K562 (cell line): Measurements from ENCODE around the gene DNPEP. TPM values are rescaled to one million over a fixed set of nuclear protein-coding genes. Genes with fewer than 3 reads are reported as not detected.

Experiments used
- CEBPG ChIP-seq, 3 experiments: fragments of 200-800 bp in 1 of 3; sonication (Bioruptor generic) in 1 of 3; sonication (generic) in 1 of 3; formaldehyde crosslinking in 1 of 3; IDR thresholded peaks in 2 of 3; conservative IDR thresholded peaks in 1 of 3; 2 replicates each; pipeline versions ENCODE4 v1.6.1 to v1.8.0; 2016 to 2022; ENCODE audit warnings: missing compliant biosample characterization in 2 of 3, missing genetic modification characterization in 2 of 3, mild to moderate bottlenecking in 1 of 3, missing genetic modification reagents in 1 of 3
- FOXJ2 ChIP-seq: fragments of 200-800 bp; sonication (Bioruptor generic); IDR thresholded peaks from 2 replicates; pipeline ENCODE4 v1.6.1; 2016; ENCODE audit warnings: missing genetic modification characterization, missing compliant biosample characterization
- HDAC3 ChIP-seq: fragments of 450-650 bp; IDR thresholded peaks from 2 replicates; pipeline ENCODE4 v1.6.1; 2018; ENCODE audit warnings: borderline replicate concordance, mild to moderate bottlenecking, moderate library complexity; ENCODE audit not compliant: partially characterized antibody
- KDM1A ChIP-seq, 2 experiments: fragments of 450-650 bp; IDR thresholded peaks; 2 replicates each; pipeline ENCODE4 v1.6.1; 2016; ENCODE audit warnings: mild to moderate bottlenecking in 2 of 2
- MAZ ChIP-seq, 2 experiments: fragments of 450-650 bp in 1 of 2; sonication (generic) in 1 of 2; formaldehyde crosslinking; IDR thresholded peaks in 1 of 2; conservative IDR thresholded peaks in 1 of 2; 2 replicates each; pipeline versions ENCODE4 v1.4.0 to v1.5.0; 2020; ENCODE audit warnings: mild to moderate bottlenecking in 1 of 2, missing genetic modification reagents in 1 of 2
- MTF1 ChIP-seq: fragments of 250-450 bp; sonication (Bioruptor Pico); IDR thresholded peaks from 2 replicates; pipeline ENCODE4 v1.9.0; 2021; ENCODE audit warnings: moderate library complexity, mild to moderate bottlenecking, inconsistent platforms, borderline replicate concordance
- MYC ChIP-seq, 2 experiments: fragments of 250-450 bp in 1 of 2; sonication (Bioruptor Pico) in 1 of 2; IDR thresholded peaks; 2 replicates each; pipeline versions ENCODE4 v1.5.1 to v1.6.1; 2012 to 2021; ENCODE audit warnings: low read depth in 2 of 2, borderline replicate concordance in 1 of 2, improper control_type of control experiment in 1 of 2, low read length in 1 of 2, mild to moderate bottlenecking in 1 of 2, moderate library complexity in 1 of 2
- NRF1 ChIP-seq, 2 experiments: fragments of 450-650 bp; IDR thresholded peaks in 1 of 2; conservative IDR thresholded peaks in 1 of 2; 2 replicates each; pipeline ENCODE4 v1.6.1; 2014; ENCODE audit warnings: mild to moderate bottlenecking in 2 of 2
- RBBP5 ChIP-seq: fragments of 200-600 bp; sonication (generic); IDR thresholded peaks from 2 replicates; pipeline ENCODE4 v1.6.1; 2012; ENCODE audit warnings: borderline replicate concordance, mild to moderate bottlenecking, low read length, control low read depth, inconsistent platforms; ENCODE audit not compliant: insufficient read depth, poor library complexity, severe bottlenecking
- SP1 ChIP-seq: sonication (generic); formaldehyde crosslinking; IDR thresholded peaks from 2 replicates; pipeline ENCODE4 v1.8.1; 2022; ENCODE audit warnings: mild to moderate bottlenecking, missing genetic modification reagents
- SRSF1 ChIP-seq: fragments of 200-400 bp; formaldehyde crosslinking; IDR thresholded peaks from 2 replicates; pipeline ENCODE4 v1.6.1; 2017; ENCODE audit warnings: mild to moderate bottlenecking, low read depth, low read length, moderate library complexity
- THAP12 ChIP-seq: fragments of 250-450 bp; sonication (Bioruptor Pico); IDR thresholded peaks from 2 replicates; pipeline ENCODE4 v1.9.0; 2021; ENCODE audit warnings: mild to moderate bottlenecking, inconsistent platforms
- ZNF143 ChIP-seq: sonication (generic); formaldehyde crosslinking; IDR thresholded peaks from 2 replicates; pipeline ENCODE4 v1.9.0; 2022; ENCODE audit warnings: mild to moderate bottlenecking, missing genetic modification reagents
- ZNF174 ChIP-seq: fragments of 250-450 bp; sonication (Bioruptor Pico); IDR thresholded peaks from 2 replicates; pipeline ENCODE4 v1.4.0; 2020; ENCODE audit warnings: mild to moderate bottlenecking
- ZNF407 ChIP-seq: fragments of 450-650 bp; IDR thresholded peaks from 2 replicates; pipeline ENCODE4 v1.6.1; 2016; ENCODE audit warnings: low read depth
- polyA plus RNA-seq, 8 experiments: library from polyadenylated mRNA; depleted of rRNA in 4 of 8; stranded (reverse) in 5 of 8; unstranded in 3 of 8; fragments of >200 nt; fragmentation: Nextera tagmentation in 2 of 8; fragmentation: Illumina TruSeq in 1 of 8; extraction: Ambion mirVana in 2 of 8; extraction: Trizol in 1 of 8; gene quantifications; 2 replicates each; pipeline versions ENCODE4 v1.2.1 to v1.2.3, GENCODE V29; 2011 to 2014; ENCODE audit warnings: inconsistent platforms in 1 of 8, missing spikeins in 1 of 8
- total RNA-seq, 7 experiments: library from RNA; depleted of rRNA in 6 of 7; stranded (reverse); fragments of >200 nt in 6 of 7; fragmentation: Illumina TruSeq in 2 of 7; extraction: Trizol in 2 of 7; gene quantifications; 2 replicates each; pipeline versions ENCODE4 v1.2.1 to v1.2.3, GENCODE V29; 2011 to 2021; ENCODE audit warnings: low replicate concordance in 1 of 7

DNPEP gene
- total and polyA plus RNA-seq, 9 of the 15 experiments (the other 6 are each of a cell fraction or from before 2014, with no cell fraction given): 34.6 to 71.4 (median 45.5) TPM

GRCh38 chr2:219387306-219388120 lies at the start of gene DNPEP (continued):
- peak in 1 of 2 experiments; percentile 85; a peak in 3 of 4 replicates for TF ChIP-seq MAZ (CRISPR knock-in tag; conservative IDR thresholded peaks at IDR 0.05 in 1 of 2, IDR thresholded peaks at IDR 0.05 in 1 of 2)
- no peak for TF ChIP-seq KDM1A (IDR thresholded peaks at IDR 0.05)
- TF ChIP-seq ZNF143 (CRISPR knock-in tag): no peak
- no peak for TF ChIP-seq THAP12 (CRISPR knock-in tag)
- TF ChIP-seq ZNF174: no peak
- TF ChIP-seq SRSF1: no peak
- no peak for TF ChIP-seq ZNF407
- peak in 1 of 2 experiments; percentile 23; a peak in 1 of 4 replicates for TF ChIP-seq NRF1 (conservative IDR thresholded peaks at IDR 0.05 in 1 of 2, IDR thresholded peaks at IDR 0.05 in 1 of 2)
- TF ChIP-seq MTF1 (CRISPR knock-in tag): no peak
- no peak for TF ChIP-seq FOXJ2
- peak; percentile 43; the same call in 1 of the 2 replicates for TF ChIP-seq MYC (IDR thresholded peaks at IDR 0.05; ENCODE audit: low read depth, low read length)
- peak; percentile 68; the same call in 1 of the 2 replicates for TF ChIP-seq MYC (CRISPR knock-in tag; IDR thresholded peaks at IDR 0.05; ENCODE audit: borderline replicate concordance, low read depth)
- peak; percentile 44 for TF ChIP-seq RBBP5
- peak; percentile 49 for TF ChIP-seq SP1 (CRISPR knock-in tag)
- TF ChIP-seq CEBPG (CRISPR knock-in tag; IDR thresholded peaks at IDR 0.05): no peak
- no peak for TF ChIP-seq CEBPG (tag; conservative IDR thresholded peaks at IDR 0.05 in 1 of 2, IDR thresholded peaks at IDR 0.05 in 1 of 2)
- no peak for TF ChIP-seq HDAC3
